ENCODE data around the gene RCAN2.

Gene RCAN2

GRCh38 chr6:46287681-46288080, 203.6 kb downstream of the RCAN2 start:
- Histone ChIP-seq H3K27me3 (ENCODE audit: control insufficient read depth in 3 of 3, insufficient read depth in 3 of 3, low read depth in 1 of 3, low read length in 3 of 3) (no peaks in the 10 kb centered on the region), H3K9ac (ENCODE audit: low read depth, low read length, poor library complexity) (no peak overlapping the region), H4K8ac (ENCODE audit: low read depth, low read length) (no peak overlapping the region), H3K27ac (replicated peaks; ENCODE audit: low read length) (no peak overlapping the region), H2BK15ac (ENCODE audit: low read length) (no peak overlapping the region), H3K9me3 (replicated peaks in 1 of 2; ENCODE audit: control insufficient read depth in 2 of 2, insufficient read depth in 1 of 2, low read depth in 1 of 2, low read length in 2 of 2) (no peaks in the 10 kb centered on the region), H3K18ac (ENCODE audit: low read length) (no peak overlapping the region), H3K4me2 (ENCODE audit: insufficient read depth, low read length, poor library complexity, severe bottlenecking) (no peak overlapping the region), H3K14ac (ENCODE audit: low read length) (no peak overlapping the region), H2AK5ac (ENCODE audit: low read depth, low read length) (no peak overlapping the region), H3K79me1 (ENCODE audit: low read depth, low read length) (no peaks in the 10 kb centered on the region), H3K23ac (ENCODE audit: low read depth, low read length, poor library complexity) (no peak overlapping the region), H2AFZ (ENCODE audit: low read length) (no peak overlapping the region), H3K4me3 (ENCODE audit: low read length in 2 of 2) (no peak overlapping the region), H2BK120ac (ENCODE audit: low read depth, low read length) (no peak overlapping the region), H3K36me3 (replicated peaks in 1 of 2; ENCODE audit: control insufficient read depth in 2 of 2, insufficient read depth in 2 of 2, low read length in 2 of 2) (no peaks in the 10 kb centered on the region), H4K91ac (ENCODE audit: low read depth, low read length, poor library complexity) (no peak overlapping the region), H3K4me1 (ENCODE audit: control insufficient read depth in 2 of 2, insufficient read depth in 1 of 2, low read depth in 1 of 2, low read length in 2 of 2) (peaks cover 0 to 1% of the 10 kb centered on the region in 2 donors), H3K4ac (ENCODE audit: low read length) (no peak overlapping the region), H2BK5ac (ENCODE audit: low read length) (no peak overlapping the region), H2BK12ac (ENCODE audit: low read length) (no peak overlapping the region)
- no peak for DNase-seq (ENCODE audit: low spot score)
- no CpG with 5 or more reads among the region's 5 CpGs for WGBS, 2 donors (ENCODE audit: extremely low coverage in 2 of 2, insufficient read length in 2 of 2, insufficient replicate concordance in 1 of 2)

- H2BK15ac ChIP-seq (ENCODE audit: low read length) = no peak overlapping the region
- WGBS, 2 donors (ENCODE audit: extremely low coverage in 2 of 2, insufficient read length in 2 of 2, insufficient replicate concordance in 1 of 2) = no CpG with 5 or more reads among the region's 2 CpGs
- H3K27me3 ChIP-seq (ENCODE audit: control insufficient read depth in 3 of 3, insufficient read depth in 3 of 3, low read depth in 1 of 3, low read length in 3 of 3) = no peaks in the 10 kb centered on the region
- H3K9ac ChIP-seq (ENCODE audit: low read depth, low read length, poor library complexity) = no peak overlapping the region
- H3K36me3 ChIP-seq (replicated peaks in 1 of 2; ENCODE audit: control insufficient read depth in 2 of 2, insufficient read depth in 2 of 2, low read length in 2 of 2) = no peaks in the 10 kb centered on the region
- no peaks in the 10 kb centered on the region for H3K9me3 ChIP-seq (replicated peaks in 1 of 2; ENCODE audit: control insufficient read depth in 2 of 2, insufficient read depth in 1 of 2, low read depth in 1 of 2, low read length in 2 of 2)
- no peak overlapping the region for H2AFZ ChIP-seq (ENCODE audit: low read length)
- no peak overlapping the region for H3K4me3 ChIP-seq (ENCODE audit: low read length in 2 of 2)
- no peak overlapping the region for H2AK5ac ChIP-seq (ENCODE audit: low read depth, low read length)
- H3K4me2 ChIP-seq (ENCODE audit: insufficient read depth, low read length, poor library complexity, severe bottlenecking) = no peak overlapping the region
- no peak for DNase-seq (ENCODE audit: low spot score)
- peaks cover 0 to 1% of the 10 kb centered on the region in 2 donors for H3K4me1 ChIP-seq (ENCODE audit: control insufficient read depth in 2 of 2, insufficient read depth in 1 of 2, low read depth in 1 of 2, low read length in 2 of 2)
- no peak overlapping the region for H4K8ac ChIP-seq (ENCODE audit: low read depth, low read length)
- H4K91ac ChIP-seq (ENCODE audit: low read depth, low read length, poor library complexity) = no peak overlapping the region
- H3K27ac ChIP-seq (replicated peaks; ENCODE audit: low read length) = no peak overlapping the region
- no peak overlapping the region for H3K14ac ChIP-seq (ENCODE audit: low read length)
- H2BK5ac ChIP-seq (ENCODE audit: low read length) = no peak overlapping the region
- H3K23ac ChIP-seq (ENCODE audit: low read depth, low read length, poor library complexity) = no peak overlapping the region
- no peak overlapping the region for H3K4ac ChIP-seq (ENCODE audit: low read length)
- no peak overlapping the region for H3K18ac ChIP-seq (ENCODE audit: low read length)
- no peak overlapping the region for H2BK12ac ChIP-seq (ENCODE audit: low read length)
- no peak overlapping the region for H2BK120ac ChIP-seq (ENCODE audit: low read depth, low read length)
- no peaks in the 10 kb centered on the region for H3K79me1 ChIP-seq (ENCODE audit: low read depth, low read length)
Observed at GRCh38 chr6:46287043-46287442, 204.2 kb downstream of the RCAN2 start.

GRCh38 chr6:46284475-46284874, 206.8 kb downstream of the RCAN2 start:
- no peak overlapping the region for H3K18ac ChIP-seq (ENCODE audit: low read length)

GRCh38 chr6:46281110-46281509, 210.1 kb downstream of the RCAN2 start:
- no peaks in the 10 kb centered on the region for H3K27me3 ChIP-seq (ENCODE audit: control insufficient read depth in 3 of 3, insufficient read depth in 3 of 3, low read depth in 1 of 3, low read length in 3 of 3)
- H3K14ac ChIP-seq (ENCODE audit: low read length) = no peak overlapping the region
- no peak overlapping the region for H3K27ac ChIP-seq (replicated peaks; ENCODE audit: low read length)
- no peak overlapping the region for H3K4me3 ChIP-seq (ENCODE audit: low read length in 2 of 2)
- no peak overlapping the region for H3K23ac ChIP-seq (ENCODE audit: low read depth, low read length, poor library complexity)
- H3K18ac ChIP-seq (ENCODE audit: low read length) = no peak overlapping the region
- H4K8ac ChIP-seq (ENCODE audit: low read depth, low read length) = no peak overlapping the region
- no peak overlapping the region for H2BK15ac ChIP-seq (ENCODE audit: low read length)
- no peak overlapping the region for H2BK120ac ChIP-seq (ENCODE audit: low read depth, low read length)
- no peak overlapping the region for H4K91ac ChIP-seq (ENCODE audit: low read depth, low read length, poor library complexity)
- H3K4ac ChIP-seq (ENCODE audit: low read length) = no peak overlapping the region
- no peaks in the 10 kb centered on the region for H3K79me1 ChIP-seq (ENCODE audit: low read depth, low read length)
- H3K9ac ChIP-seq (ENCODE audit: low read depth, low read length, poor library complexity) = no peak overlapping the region
- H2BK12ac ChIP-seq (ENCODE audit: low read length) = no peak overlapping the region
- no peaks in the 10 kb centered on the region for H3K36me3 ChIP-seq (replicated peaks in 1 of 2; ENCODE audit: control insufficient read depth in 2 of 2, insufficient read depth in 2 of 2, low read length in 2 of 2)
- H2AK5ac ChIP-seq (ENCODE audit: low read depth, low read length) = no peak overlapping the region
- H3K4me1 ChIP-seq (ENCODE audit: control insufficient read depth in 2 of 2, insufficient read depth in 1 of 2, low read depth in 1 of 2, low read length in 2 of 2) = no peaks in the 10 kb centered on the region
- H3K4me2 ChIP-seq (ENCODE audit: insufficient read depth, low read length, poor library complexity, severe bottlenecking) = no peak overlapping the region
- H2AFZ ChIP-seq (ENCODE audit: low read length) = no peak overlapping the region
- DNase-seq (ENCODE audit: low spot score) = no peak
- no CpG with 5 or more reads among the region's 2 CpGs for WGBS, 2 donors (ENCODE audit: extremely low coverage in 2 of 2, insufficient read length in 2 of 2, insufficient replicate concordance in 1 of 2)
- H3K9me3 ChIP-seq (replicated peaks in 1 of 2; ENCODE audit: control insufficient read depth in 2 of 2, insufficient read depth in 1 of 2, low read depth in 1 of 2, low read length in 2 of 2) = no peaks in the 10 kb centered on the region
- H2BK5ac ChIP-seq (ENCODE audit: low read length) = no peak overlapping the region

More at GRCh38 chr6:46284475-46284874, 206.8 kb downstream of the RCAN2 start:
- Histone ChIP-seq H3K23ac (ENCODE audit: low read depth, low read length, poor library complexity) (no peak overlapping the region), H3K14ac (ENCODE audit: low read length) (no peak overlapping the region), H3K27me3 (ENCODE audit: control insufficient read depth in 3 of 3, insufficient read depth in 3 of 3, low read depth in 1 of 3, low read length in 3 of 3) (no peaks in the 10 kb centered on the region), H3K4me1 (ENCODE audit: control insufficient read depth in 2 of 2, insufficient read depth in 1 of 2, low read depth in 1 of 2, low read length in 2 of 2) (no peaks in the 10 kb centered on the region), H3K9me3 (replicated peaks in 1 of 2; ENCODE audit: control insufficient read depth in 2 of 2, insufficient read depth in 1 of 2, low read depth in 1 of 2, low read length in 2 of 2) (no peaks in the 10 kb centered on the region), H2BK5ac (ENCODE audit: low read length) (no peak overlapping the region), H3K4me3 (ENCODE audit: low read length in 2 of 2) (no peak overlapping the region), H3K4ac (ENCODE audit: low read length) (no peak overlapping the region), H2BK12ac (ENCODE audit: low read length) (no peak overlapping the region), H3K27ac (replicated peaks; ENCODE audit: low read length) (no peak overlapping the region), H2AFZ (ENCODE audit: low read length) (no peak overlapping the region), H4K8ac (ENCODE audit: low read depth, low read length) (no peak overlapping the region), H3K9ac (ENCODE audit: low read depth, low read length, poor library complexity) (no peak overlapping the region), H3K79me1 (ENCODE audit: low read depth, low read length) (no peaks in the 10 kb centered on the region), H2BK120ac (ENCODE audit: low read depth, low read length) (no peak overlapping the region), H4K91ac (ENCODE audit: low read depth, low read length, poor library complexity) (no peak overlapping the region), H3K36me3 (replicated peaks in 1 of 2; ENCODE audit: control insufficient read depth in 2 of 2, insufficient read depth in 2 of 2, low read length in 2 of 2) (no peaks in the 10 kb centered on the region), H2BK15ac (ENCODE audit: low read length) (no peak overlapping the region), H3K4me2 (ENCODE audit: insufficient read depth, low read length, poor library complexity, severe bottlenecking) (no peak overlapping the region), H2AK5ac (ENCODE audit: low read depth, low read length) (no peak overlapping the region)
- DNase-seq (ENCODE audit: low spot score) = no peak
- no CpG with 5 or more reads among the region's 2 CpGs for WGBS, 2 donors (ENCODE audit: extremely low coverage in 2 of 2, insufficient read length in 2 of 2, insufficient replicate concordance in 1 of 2)
